GM23338 (cell line): Measurements from ENCODE around the gene CTBP2. TPM values are rescaled to one million over a fixed set of nuclear protein-coding genes. Genes with fewer than 3 reads are reported as not detected.

Experiments
- ATAC-seq: fragments of 200-7000 bp; cut with Tn5 transposase; 3 replicates; pipeline ENCODE4 v1.9.1; 2020
- DNase-seq: peaks from one replicate; pipeline ENCODE4 v3.0.0-alpha.2; 2015; ENCODE audit warnings: low spot score
- H2AFZ ChIP-seq: fragments of 200-600 bp; sonication (generic); 2 replicates; pipeline ENCODE4 v1.8.0; 2016; ENCODE audit warnings: antibody characterized with exemption, mild to moderate bottlenecking, moderate library complexity
- H3F3A ChIP-seq: fragments of 200-600 bp; sonication (generic); replicated peaks from 2 replicates; pipeline ENCODE4 v1.8.0; 2017; ENCODE audit warnings: antibody characterized with exemption, mixed run types, low read depth
- H3K27ac ChIP-seq: fragments of 200-600 bp; sonication (generic); 2 replicates; pipeline ENCODE4 v1.6.1; 2016; ENCODE audit warnings: low read depth
- H3K27me3 ChIP-seq: fragments of 200-600 bp; sonication (generic); 2 replicates; pipeline ENCODE4 v1.8.0; 2016; ENCODE audit warnings: mild to moderate bottlenecking, mixed run types, moderate library complexity; ENCODE audit not compliant: insufficient read depth
- H3K36me3 ChIP-seq: fragments of 200-600 bp; sonication (generic); 2 replicates; pipeline ENCODE4 v1.8.0; 2016; ENCODE audit warnings: mild to moderate bottlenecking; ENCODE audit not compliant: insufficient read depth
- H3K4me1 ChIP-seq: fragments of 200-600 bp; sonication (generic); 2 replicates; pipeline ENCODE4 v1.8.0; 2016; ENCODE audit warnings: mild to moderate bottlenecking, moderate library complexity; ENCODE audit not compliant: insufficient read depth
- H3K4me2 ChIP-seq: fragments of 200-600 bp; sonication (generic); 2 replicates; pipeline ENCODE4 v1.7.1; 2017; ENCODE audit warnings: mixed run types
- H3K4me3 ChIP-seq: fragments of 200-600 bp; sonication (generic); 2 replicates; pipeline ENCODE4 v1.6.1; 2016; ENCODE audit warnings: mixed run types
- H3K79me2 ChIP-seq: fragments of 200-600 bp; sonication (generic); replicated peaks from 2 replicates; pipeline ENCODE4 v1.8.0; 2017; ENCODE audit warnings: mild to moderate bottlenecking; ENCODE audit not compliant: insufficient read depth
- H3K9me2 ChIP-seq: fragments of 200-600 bp; sonication (generic); 2 replicates; pipeline ENCODE4 v1.8.0; 2017; ENCODE audit not compliant: insufficient read depth
- H4K20me1 ChIP-seq: fragments of 200-600 bp; sonication (generic); replicated peaks from 2 replicates; pipeline ENCODE4 v1.8.0; 2017; ENCODE audit warnings: mild to moderate bottlenecking; ENCODE audit not compliant: insufficient read depth
- H3K27ac Mint-ChIP-seq: 2 replicates; pipeline ENCODE4 v1.8.0; 2020; ENCODE audit warnings: inconsistent platforms, mild to moderate bottlenecking, moderate library complexity, mixed read lengths
- H3K27me3 Mint-ChIP-seq: 3 replicates; pipeline ENCODE4 v1.8.0; 2022; ENCODE audit warnings: low read depth, mild to moderate bottlenecking, moderate library complexity, mixed read lengths, inconsistent platforms; ENCODE audit not compliant: insufficient read depth, poor library complexity
- H3K36me3 Mint-ChIP-seq: 3 replicates; pipeline ENCODE4 v1.8.0; 2021; ENCODE audit warnings: low read depth, mild to moderate bottlenecking, inconsistent platforms, moderate library complexity, mixed read lengths
- H3K4me1 Mint-ChIP-seq: 3 replicates; pipeline ENCODE4 v1.8.0; 2020; ENCODE audit warnings: mild to moderate bottlenecking, inconsistent platforms, mixed read lengths
- H3K4me3 Mint-ChIP-seq: 3 replicates; pipeline ENCODE4 v1.8.0; 2021; ENCODE audit warnings: moderate library complexity, mild to moderate bottlenecking, inconsistent platforms, mixed read lengths
- H3K9me3 Mint-ChIP-seq: 3 replicates; pipeline ENCODE4 v1.8.0; 2020; ENCODE audit warnings: moderate library complexity, mild to moderate bottlenecking, inconsistent platforms, mixed read lengths
- CREB1 ChIP-seq: fragments of 250-450 bp; sonication (Bioruptor Pico); IDR thresholded peaks from 2 replicates; pipeline ENCODE4 v1.5.0; 2020; ENCODE audit warnings: low read depth, mild to moderate bottlenecking, moderate library complexity
- CTCF ChIP-seq, 2 experiments: fragments of 200-600 bp in 1 of 2; sonication (generic) in 1 of 2; conservative IDR thresholded peaks; 2 replicates each; pipeline versions ENCODE4 v1.5.1 to v1.6.1; 2016 to 2017; ENCODE audit warnings: antibody characterized with exemption in 2 of 2, low read depth in 2 of 2, mild to moderate bottlenecking in 2 of 2, moderate library complexity in 1 of 2
- ETS1 ChIP-seq: IDR thresholded peaks from 2 replicates; pipeline ENCODE4 v1.6.1; 2016; ENCODE audit warnings: antibody characterized with exemption
- EZH2 ChIP-seq: fragments of 200-600 bp; sonication (generic); IDR thresholded peaks from one replicate; pipeline ENCODE4 v1.8.0; 2017; ENCODE audit warnings: antibody characterized with exemption, mild to moderate bottlenecking, low read depth; ENCODE audit not compliant: unreplicated experiment
- EZH2phosphoT487 ChIP-seq: fragments of 200-600 bp; sonication (generic); IDR thresholded peaks from one replicate; pipeline ENCODE4 v1.8.1; 2018; ENCODE audit warnings: antibody characterized with exemption; ENCODE audit not compliant: unreplicated experiment
- JUNB ChIP-seq: IDR thresholded peaks from one replicate; pipeline ENCODE4 v1.6.1; 2016; ENCODE audit warnings: antibody characterized with exemption; ENCODE audit not compliant: unreplicated experiment
- NANOG ChIP-seq: IDR thresholded peaks from 2 replicates; pipeline ENCODE4 v1.6.1; 2016; ENCODE audit warnings: antibody characterized with exemption, borderline replicate concordance
- POLR2AphosphoS5 ChIP-seq: IDR thresholded peaks from 2 replicates; pipeline ENCODE4 v1.6.1; 2016; ENCODE audit warnings: antibody characterized with exemption, low read depth
- STAT1 ChIP-seq: IDR thresholded peaks from one replicate; pipeline ENCODE4 v1.6.1; 2016; ENCODE audit warnings: antibody characterized with exemption; ENCODE audit not compliant: unreplicated experiment
- ZNF114 ChIP-seq: fragments of 250-450 bp; sonication (Bioruptor Pico); IDR thresholded peaks from 2 replicates; pipeline ENCODE4 v1.5.0; 2020; ENCODE audit warnings: mild to moderate bottlenecking, moderate library complexity
- ZNF331 ChIP-seq: fragments of 250-450 bp; sonication (Bioruptor Pico); IDR thresholded peaks from 2 replicates; pipeline ENCODE4 v1.5.0; 2020; ENCODE audit warnings: low read depth, mild to moderate bottlenecking, moderate library complexity
- polyA plus RNA-seq: library from polyadenylated mRNA; unstranded; fragments of >200 nt; fragmentation: Nextera tagmentation; extraction: Ambion mirVana; gene quantifications from 2 replicates; pipeline ENCODE4 v1.2.1, GENCODE V29; 2016
- total RNA-seq: library from RNA; depleted of rRNA; stranded (reverse); fragments of >200 nt; shearing (Covaris generic); gene quantifications from 2 replicates; pipeline ENCODE4 v1.2.3, GENCODE V29; 2014
- TF ChIP-seq, protein P1 (sequence below): fragments of 250-450 bp; sonication (Bioruptor Pico); IDR thresholded peaks from 2 replicates; pipeline ENCODE4 v1.5.0; 2020; ENCODE audit warnings: mild to moderate bottlenecking, moderate library complexity
- TF ChIP-seq, protein P2 (sequence below): IDR thresholded peaks from one replicate; pipeline ENCODE4 v1.6.1; 2018; ENCODE audit warnings: antibody characterized with exemption; ENCODE audit not compliant: unreplicated experiment

Gene CTBP2
- total and polyA plus RNA-seq, 2 experiments from 2014 or later, result 133 to 265 TPM

DNA sequence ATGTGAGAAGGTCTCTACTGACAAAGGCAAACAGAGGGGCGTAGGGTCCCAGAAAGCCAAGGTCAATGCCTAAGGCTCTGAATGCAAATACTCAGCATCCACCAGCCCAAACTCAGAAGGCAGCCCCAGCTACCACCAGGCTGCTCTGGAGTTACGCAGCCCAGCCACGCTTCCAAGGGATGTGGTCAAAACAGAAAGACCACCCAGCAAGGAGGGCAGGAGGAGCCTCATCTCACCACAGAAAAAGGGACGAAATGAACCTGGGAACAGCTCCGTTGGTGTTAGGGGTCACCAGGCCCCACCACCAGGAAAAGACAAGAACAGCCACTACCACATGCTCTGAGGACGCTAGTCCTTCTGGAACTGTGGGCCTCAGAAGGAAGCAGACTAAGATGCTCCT is 65.1 kb downstream of the CTBP2 start:
- H3K4me1 Mint-ChIP-seq, result peaks cover 84% of the 10 kb centered on the region
- H4K20me1 ChIP-seq, result peaks cover 92% of the 10 kb centered on the region

More for the DNA sequence above, 65.1 kb downstream of the CTBP2 start:
- Histone ChIP-seq H3K4me3 (no peak overlapping the region), H3K36me3 (0 out of 2 replicates have a peak, but pooled peaks cover 4% of the 10 kb centered on the region), H3K79me2 (peaks cover 100% of the 10 kb centered on the region), H3F3A (no peaks in the 10 kb centered on the region), H3K27me3 (no peaks in the 10 kb centered on the region), H3K4me1 (peaks cover 58% of the 10 kb centered on the region), H3K27ac (peak overlapping the region; percentile 45; the same call in 1 of the 2 replicates), H2AFZ (no peak overlapping the region), H3K4me2 (no peak overlapping the region), H3K9me2 (no peaks in the 10 kb centered on the region)
- H3K27ac Mint-ChIP-seq, result peak overlapping the region; percentile 77
- TF ChIP-seq ETS1, result no peak
- TF ChIP-seq NANOG, result no peak
- TF ChIP-seq EZH2, result no peak
- TF ChIP-seq, protein P1, sequence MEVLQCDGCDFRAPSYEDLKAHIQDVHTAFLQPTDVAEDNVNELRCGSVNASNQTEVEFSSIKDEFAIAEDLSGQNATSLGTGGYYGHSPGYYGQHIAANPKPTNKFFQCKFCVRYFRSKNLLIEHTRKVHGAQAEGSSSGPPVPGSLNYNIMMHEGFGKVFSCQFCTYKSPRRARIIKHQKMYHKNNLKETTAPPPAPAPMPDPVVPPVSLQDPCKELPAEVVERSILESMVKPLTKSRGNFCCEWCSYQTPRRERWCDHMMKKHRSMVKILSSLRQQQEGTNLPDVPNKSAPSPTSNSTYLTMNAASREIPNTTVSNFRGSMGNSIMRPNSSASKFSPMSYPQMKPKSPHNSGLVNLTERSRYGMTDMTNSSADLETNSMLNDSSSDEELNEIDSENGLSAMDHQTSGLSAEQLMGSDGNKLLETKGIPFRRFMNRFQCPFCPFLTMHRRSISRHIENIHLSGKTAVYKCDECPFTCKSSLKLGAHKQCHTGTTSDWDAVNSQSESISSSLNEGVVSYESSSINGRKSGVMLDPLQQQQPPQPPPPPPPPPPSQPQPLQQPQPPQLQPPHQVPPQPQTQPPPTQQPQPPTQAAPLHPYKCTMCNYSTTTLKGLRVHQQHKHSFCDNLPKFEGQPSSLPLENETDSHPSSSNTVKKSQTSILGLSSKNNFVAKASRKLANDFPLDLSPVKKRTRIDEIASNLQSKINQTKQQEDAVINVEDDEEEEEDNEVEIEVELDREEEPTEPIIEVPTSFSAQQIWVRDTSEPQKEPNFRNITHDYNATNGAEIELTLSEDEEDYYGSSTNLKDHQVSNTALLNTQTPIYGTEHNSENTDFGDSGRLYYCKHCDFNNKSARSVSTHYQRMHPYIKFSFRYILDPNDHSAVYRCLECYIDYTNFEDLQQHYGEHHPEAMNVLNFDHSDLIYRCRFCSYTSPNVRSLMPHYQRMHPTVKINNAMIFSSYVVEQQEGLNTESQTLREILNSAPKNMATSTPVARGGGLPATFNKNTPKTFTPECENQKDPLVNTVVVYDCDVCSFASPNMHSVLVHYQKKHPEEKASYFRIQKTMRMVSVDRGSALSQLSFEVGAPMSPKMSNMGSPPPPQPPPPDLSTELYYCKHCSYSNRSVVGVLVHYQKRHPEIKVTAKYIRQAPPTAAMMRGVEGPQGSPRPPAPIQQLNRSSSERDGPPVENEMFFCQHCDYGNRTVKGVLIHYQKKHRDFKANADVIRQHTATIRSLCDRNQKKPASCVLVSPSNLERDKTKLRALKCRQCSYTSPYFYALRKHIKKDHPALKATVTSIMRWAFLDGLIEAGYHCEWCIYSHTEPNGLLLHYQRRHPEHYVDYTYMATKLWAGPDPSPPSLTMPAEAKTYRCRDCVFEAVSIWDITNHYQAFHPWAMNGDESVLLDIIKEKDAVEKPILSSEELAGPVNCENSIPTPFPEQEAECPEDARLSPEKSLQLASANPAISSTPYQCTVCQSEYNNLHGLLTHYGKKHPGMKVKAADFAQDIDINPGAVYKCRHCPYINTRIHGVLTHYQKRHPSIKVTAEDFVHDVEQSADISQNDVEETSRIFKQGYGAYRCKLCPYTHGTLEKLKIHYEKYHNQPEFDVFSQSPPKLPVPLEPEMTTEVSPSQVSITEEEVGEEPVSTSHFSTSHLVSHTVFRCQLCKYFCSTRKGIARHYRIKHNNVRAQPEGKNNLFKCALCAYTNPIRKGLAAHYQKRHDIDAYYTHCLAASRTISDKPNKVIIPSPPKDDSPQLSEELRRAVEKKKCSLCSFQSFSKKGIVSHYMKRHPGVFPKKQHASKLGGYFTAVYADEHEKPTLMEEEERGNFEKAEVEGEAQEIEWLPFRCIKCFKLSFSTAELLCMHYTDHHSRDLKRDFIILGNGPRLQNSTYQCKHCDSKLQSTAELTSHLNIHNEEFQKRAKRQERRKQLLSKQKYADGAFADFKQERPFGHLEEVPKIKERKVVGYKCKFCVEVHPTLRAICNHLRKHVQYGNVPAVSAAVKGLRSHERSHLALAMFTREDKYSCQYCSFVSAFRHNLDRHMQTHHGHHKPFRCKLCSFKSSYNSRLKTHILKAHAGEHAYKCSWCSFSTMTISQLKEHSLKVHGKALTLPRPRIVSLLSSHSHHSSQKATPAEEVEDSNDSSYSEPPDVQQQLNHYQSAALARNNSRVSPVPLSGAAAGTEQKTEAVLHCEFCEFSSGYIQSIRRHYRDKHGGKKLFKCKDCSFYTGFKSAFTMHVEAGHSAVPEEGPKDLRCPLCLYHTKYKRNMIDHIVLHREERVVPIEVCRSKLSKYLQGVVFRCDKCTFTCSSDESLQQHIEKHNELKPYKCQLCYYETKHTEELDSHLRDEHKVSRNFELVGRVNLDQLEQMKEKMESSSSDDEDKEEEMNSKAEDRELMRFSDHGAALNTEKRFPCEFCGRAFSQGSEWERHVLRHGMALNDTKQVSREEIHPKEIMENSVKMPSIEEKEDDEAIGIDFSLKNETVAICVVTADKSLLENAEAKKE, result no peak
- TF ChIP-seq CTCF (conservative IDR thresholded peaks at IDR 0.05; ENCODE audit: low read depth in 2 of 2), result no peak
- TF ChIP-seq, protein P2, sequence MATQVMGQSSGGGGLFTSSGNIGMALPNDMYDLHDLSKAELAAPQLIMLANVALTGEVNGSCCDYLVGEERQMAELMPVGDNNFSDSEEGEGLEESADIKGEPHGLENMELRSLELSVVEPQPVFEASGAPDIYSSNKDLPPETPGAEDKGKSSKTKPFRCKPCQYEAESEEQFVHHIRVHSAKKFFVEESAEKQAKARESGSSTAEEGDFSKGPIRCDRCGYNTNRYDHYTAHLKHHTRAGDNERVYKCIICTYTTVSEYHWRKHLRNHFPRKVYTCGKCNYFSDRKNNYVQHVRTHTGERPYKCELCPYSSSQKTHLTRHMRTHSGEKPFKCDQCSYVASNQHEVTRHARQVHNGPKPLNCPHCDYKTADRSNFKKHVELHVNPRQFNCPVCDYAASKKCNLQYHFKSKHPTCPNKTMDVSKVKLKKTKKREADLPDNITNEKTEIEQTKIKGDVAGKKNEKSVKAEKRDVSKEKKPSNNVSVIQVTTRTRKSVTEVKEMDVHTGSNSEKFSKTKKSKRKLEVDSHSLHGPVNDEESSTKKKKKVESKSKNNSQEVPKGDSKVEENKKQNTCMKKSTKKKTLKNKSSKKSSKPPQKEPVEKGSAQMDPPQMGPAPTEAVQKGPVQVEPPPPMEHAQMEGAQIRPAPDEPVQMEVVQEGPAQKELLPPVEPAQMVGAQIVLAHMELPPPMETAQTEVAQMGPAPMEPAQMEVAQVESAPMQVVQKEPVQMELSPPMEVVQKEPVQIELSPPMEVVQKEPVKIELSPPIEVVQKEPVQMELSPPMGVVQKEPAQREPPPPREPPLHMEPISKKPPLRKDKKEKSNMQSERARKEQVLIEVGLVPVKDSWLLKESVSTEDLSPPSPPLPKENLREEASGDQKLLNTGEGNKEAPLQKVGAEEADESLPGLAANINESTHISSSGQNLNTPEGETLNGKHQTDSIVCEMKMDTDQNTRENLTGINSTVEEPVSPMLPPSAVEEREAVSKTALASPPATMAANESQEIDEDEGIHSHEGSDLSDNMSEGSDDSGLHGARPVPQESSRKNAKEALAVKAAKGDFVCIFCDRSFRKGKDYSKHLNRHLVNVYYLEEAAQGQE, result no peak
- no peak for TF ChIP-seq JUNB
- TF ChIP-seq STAT1, result no peak
- TF ChIP-seq EZH2phosphoT487, result no peak
- TF ChIP-seq CREB1, result no peak
- no peak for TF ChIP-seq ZNF331 (CRISPR knock-in tag)
- no peak for TF ChIP-seq ZNF114
- TF ChIP-seq POLR2AphosphoS5, result no peak; the same call in 1 of the 2 replicates
- no peak overlapping the region for H3K4me3 Mint-ChIP-seq
- H3K9me3 Mint-ChIP-seq, result no peaks in the 10 kb centered on the region
- peaks cover 20% of the 10 kb centered on the region for H3K27me3 Mint-ChIP-seq
- DNase-seq (no peak), ATAC-seq (no peak)
- peaks cover 63% of the 10 kb centered on the region for H3K36me3 Mint-ChIP-seq
